Dendritic cell treated with granulocyte-macrophage colony-stimulating factor and Interleukin-4, amounts not matched to agents 40 ng/mL and 50 ng/mL, for 4 days (primary cell): ENCODE measurements around the gene CDHR5.

Experiments used
- H3K27ac Mint-ChIP-seq: one replicate; pipeline ENCODE4 v1.8.0; 2022; ENCODE audit warnings: mild to moderate bottlenecking, mixed read lengths
- H3K27me3 Mint-ChIP-seq: one replicate; pipeline ENCODE4 v1.8.0; 2022; ENCODE audit warnings: mild to moderate bottlenecking, mixed read lengths
- H3K36me3 Mint-ChIP-seq: one replicate; pipeline ENCODE4 v1.8.0; 2022; ENCODE audit warnings: low read depth, mixed read lengths
- H3K4me1 Mint-ChIP-seq: one replicate; pipeline ENCODE4 v1.8.0; 2022; ENCODE audit warnings: low read depth, mixed read lengths
- H3K4me3 Mint-ChIP-seq: one replicate; pipeline ENCODE4 v1.8.0; 2022; ENCODE audit warnings: mild to moderate bottlenecking, moderate library complexity, mixed read lengths
- H3K9me3 Mint-ChIP-seq: one replicate; pipeline ENCODE4 v1.8.0; 2022; ENCODE audit warnings: mixed read lengths
- intact Hi-C: fragments of 100-400 bp; cut with micrococcal nuclease; formaldehyde crosslinking; loops from one replicate; pipeline ENCODE4 v1.15.0; 2022

CDHR5 gene

GRCh38 chr11:637593-638521 lies 13.1 kb upstream of the CDHR5 start:
- no peak overlapping the region for H3K27ac Mint-ChIP-seq
- H3K27me3 Mint-ChIP-seq, result peaks cover 55% of the 10 kb centered on the region
- intact Hi-C loops, result no loop called here
- peaks cover 41% of the 10 kb centered on the region for H3K36me3 Mint-ChIP-seq
- H3K4me3 Mint-ChIP-seq, result peak overlapping the region; percentile 27
- no peaks in the 10 kb centered on the region for H3K9me3 Mint-ChIP-seq
- H3K4me1 Mint-ChIP-seq, result peaks cover 26% of the 10 kb centered on the region

GRCh38 chr11:637333-637592 lies 12.5 kb upstream of the CDHR5 start:
- intact Hi-C loops, result no loop called here
- Mint-ChIP-seq H3K4me1 (peaks cover 26% of the 10 kb centered on the region), H3K27me3 (peaks cover 55% of the 10 kb centered on the region)

GRCh38 chr11:636511-637332 lies 12.0 kb upstream of the CDHR5 start, which contains the start of gene DRD4:
DRD4 (plus strand) TSS chr11:637269; CDS start chr11:637305, 36 bp downstream.
- Mint-ChIP-seq H3K27ac (no peak within 1 kb of the TSS), H3K36me3 (peaks cover 33% of the 10 kb centered on the region)

More at GRCh38 chr11:637333-637592, 12.5 kb upstream of the CDHR5 start:
- H3K27ac Mint-ChIP-seq, result no peak overlapping the region
- H3K9me3 Mint-ChIP-seq, result no peaks in the 10 kb centered on the region
- H3K36me3 Mint-ChIP-seq, result peaks cover 38% of the 10 kb centered on the region
- H3K4me3 Mint-ChIP-seq, result peak overlapping the region; percentile 27

GRCh38 chr11:635945-636510 lies 11.3 kb upstream of the CDHR5 start:
- H3K36me3 Mint-ChIP-seq, result peaks cover 30% of the 10 kb centered on the region
- intact Hi-C loops, result no loop called here
- H3K4me3 Mint-ChIP-seq, result no peak overlapping the region
- no peaks in the 10 kb centered on the region for H3K9me3 Mint-ChIP-seq
- peaks cover 47% of the 10 kb centered on the region for H3K27me3 Mint-ChIP-seq
- H3K4me1 Mint-ChIP-seq, result peaks cover 23% of the 10 kb centered on the region
- no peak overlapping the region for H3K27ac Mint-ChIP-seq

More at GRCh38 chr11:636511-637332, 12.0 kb upstream of the CDHR5 start, which contains the start of gene DRD4:
- Mint-ChIP-seq H3K27me3 (peaks cover 52% of the 10 kb centered on the region), H3K4me3 (peak within 1 kb of the TSS; percentile 27), H3K4me1 (peaks cover 26% of the 10 kb centered on the region), H3K9me3 (no peaks in the 10 kb centered on the region)
- intact Hi-C loops, result no loop called here

GRCh38 chr11:630871-631270 lies 6.1 kb upstream of the CDHR5 start:
- H3K27ac Mint-ChIP-seq, result no peak overlapping the region
- H3K9me3 Mint-ChIP-seq, result no peaks in the 10 kb centered on the region
- H3K4me3 Mint-ChIP-seq, result no peak overlapping the region
- peaks cover 23% of the 10 kb centered on the region for H3K4me1 Mint-ChIP-seq
- H3K27me3 Mint-ChIP-seq, result peaks cover 39% of the 10 kb centered on the region
- intact Hi-C loops, result no loop called here
- peaks cover 21% of the 10 kb centered on the region for H3K36me3 Mint-ChIP-seq

- peaks cover 15% of the 10 kb centered on the region for H3K36me3 Mint-ChIP-seq
- H3K4me1 Mint-ChIP-seq, result peaks cover 23% of the 10 kb centered on the region
- H3K4me3 Mint-ChIP-seq, result no peak overlapping the region
- intact Hi-C loops, result no loop called here
- H3K9me3 Mint-ChIP-seq, result no peaks in the 10 kb centered on the region
- no peak overlapping the region for H3K27ac Mint-ChIP-seq
- H3K27me3 Mint-ChIP-seq, result peaks cover 49% of the 10 kb centered on the region
Measured at GRCh38 chr11:629237-629583, 4.5 kb upstream of the CDHR5 start.

- Mint-ChIP-seq H3K9me3 (no peaks in the 10 kb centered on the region), H3K36me3 (peaks cover 21% of the 10 kb centered on the region), H3K4me1 (peaks cover 31% of the 10 kb centered on the region), H3K27me3 (peaks cover 54% of the 10 kb centered on the region), H3K4me3 (no peak overlapping the region), H3K27ac (no peak overlapping the region)
- intact Hi-C loops, result no loop called here
Measured at GRCh38 chr11:628056-628455, 3.3 kb upstream of the CDHR5 start.

GRCh38 chr11:627308-627576 lies 2.5 kb upstream of the CDHR5 start:
- Mint-ChIP-seq H3K27me3 (peaks cover 54% of the 10 kb centered on the region), H3K9me3 (no peaks in the 10 kb centered on the region), H3K4me3 (no peak overlapping the region), H3K27ac (no peak overlapping the region), H3K4me1 (peaks cover 31% of the 10 kb centered on the region), H3K36me3 (peaks cover 24% of the 10 kb centered on the region)
- intact Hi-C loops, result no loop called here

- Mint-ChIP-seq H3K27ac (no peak within 1 kb of the TSS), H3K27me3 (peaks cover 54% of the 10 kb centered on the region), H3K4me1 (peaks cover 34% of the 10 kb centered on the region), H3K4me3 (no peak within 1 kb of the TSS), H3K36me3 (peaks cover 30% of the 10 kb centered on the region), H3K9me3 (no peaks in the 10 kb centered on the region)
- intact Hi-C loops, result no loop called here
Measured at GRCh38 chr11:626475-627307, 1.9 kb upstream of the CDHR5 start, which contains the start of gene SCT. SCT (minus strand) TSS chr11:627181; CDS start chr11:627143, 38 bp downstream.

GRCh38 chr11:625636-626268 lies 997 bp upstream of the CDHR5 start:
- peaks cover 54% of the 10 kb centered on the region for H3K27me3 Mint-ChIP-seq
- peaks cover 30% of the 10 kb centered on the region for H3K36me3 Mint-ChIP-seq
- H3K9me3 Mint-ChIP-seq, result no peaks in the 10 kb centered on the region
- H3K4me3 Mint-ChIP-seq, result no peak overlapping the region
- intact Hi-C loops, result no loop called here
- H3K4me1 Mint-ChIP-seq, result peaks cover 44% of the 10 kb centered on the region
- H3K27ac Mint-ChIP-seq, result no peak overlapping the region

- Mint-ChIP-seq H3K27ac (no peak overlapping the region), H3K27me3 (peaks cover 49% of the 10 kb centered on the region), H3K4me1 (peaks cover 55% of the 10 kb centered on the region), H3K9me3 (no peaks in the 10 kb centered on the region), H3K36me3 (peaks cover 41% of the 10 kb centered on the region), H3K4me3 (no peak overlapping the region)
- intact Hi-C loops, result no loop called here
Measured at GRCh38 chr11:623999-624704, 603 bp downstream of the CDHR5 start.

GRCh38 chr11:623349-623869 lies 1.3 kb downstream of the CDHR5 start:
- intact Hi-C loops, result no loop called here
- Mint-ChIP-seq H3K4me1 (peaks cover 50% of the 10 kb centered on the region), H3K27me3 (peaks cover 41% of the 10 kb centered on the region), H3K4me3 (no peak overlapping the region), H3K36me3 (peaks cover 48% of the 10 kb centered on the region), H3K9me3 (no peaks in the 10 kb centered on the region), H3K27ac (no peak overlapping the region)
